ENCODE results near the gene RGS1. TPM values are rescaled to one million over a fixed set of nuclear protein-coding genes. Genes with fewer than 3 reads are reported as not detected.

The RGS1 gene
- total RNA-seq, 1 experiment from 2014 or later, result not detected

GRCh38 chr1:192553741-192554140 lies 21.8 kb upstream of the RGS1 start:
- no peak for DNase-seq (ENCODE audit: low spot score)

GRCh38 chr1:192554904-192555303 lies 20.7 kb upstream of the RGS1 start:
- no peak for DNase-seq (ENCODE audit: low spot score)

GRCh38 chr1:192555399-192555798 lies 20.2 kb upstream of the RGS1 start:
- DNase-seq (ENCODE audit: low spot score), result no peak

GRCh38 chr1:192557841-192558595 lies 17.6 kb upstream of the RGS1 start:
- DNase-seq (ENCODE audit: low spot score), result no peak

GRCh38 chr1:192559115-192560006 lies 16.2 kb upstream of the RGS1 start:
- DNase-seq (ENCODE audit: low spot score), result peak; percentile 55

- DNase-seq (ENCODE audit: low spot score), result no peak
Measured at GRCh38 chr1:192561301-192561700, 14.3 kb upstream of the RGS1 start.

GRCh38 chr1:192563129-192563528 lies 12.4 kb upstream of the RGS1 start:
- DNase-seq (ENCODE audit: low spot score), result no peak

- no peak for DNase-seq (ENCODE audit: low spot score)
Measured at GRCh38 chr1:192564099-192564498, 11.5 kb upstream of the RGS1 start.

- no peak for DNase-seq (ENCODE audit: low spot score)
Measured at GRCh38 chr1:192565946-192566345, 9.6 kb upstream of the RGS1 start.

- DNase-seq (ENCODE audit: low spot score), result no peak
Measured at GRCh38 chr1:192566657-192567056, 8.9 kb upstream of the RGS1 start.

GRCh38 chr1:192568063-192568462 lies 7.5 kb upstream of the RGS1 start:
- no peak for DNase-seq (ENCODE audit: low spot score)

- DNase-seq (ENCODE audit: low spot score), result no peak
Measured at GRCh38 chr1:192571668-192572067, 3.9 kb upstream of the RGS1 start.

GRCh38 chr1:192573499-192573898 lies 2.1 kb upstream of the RGS1 start:
- DNase-seq (ENCODE audit: low spot score), result no peak

GRCh38 chr1:192574073-192574472 lies 1.5 kb upstream of the RGS1 start:
- DNase-seq (ENCODE audit: low spot score), result no peak

- no peak for DNase-seq (ENCODE audit: low spot score)
Measured at GRCh38 chr1:192576190-192577144, 894 bp downstream of the RGS1 start.

- no peak for DNase-seq (ENCODE audit: low spot score)
Measured at GRCh38 chr1:192577145-192578140, 1.9 kb downstream of the RGS1 start.

GRCh38 chr1:192578144-192578909 lies 2.8 kb downstream of the RGS1 start:
- no peak for DNase-seq (ENCODE audit: low spot score)

- DNase-seq (ENCODE audit: low spot score), result no peak
Measured at GRCh38 chr1:192579010-192579738, 3.6 kb downstream of the RGS1 start.
